CD4-positive, CD25-positive, alpha-beta regulatory T cell (primary cell): ENCODE measurements around the gene OLR1. TPM values are rescaled to one million over a fixed set of nuclear protein-coding genes. Genes with fewer than 3 reads are reported as not detected.
A peak's percentile ranks its signal among the peaks of the same experiment; 100 is the strongest.
"Not testable (repeated sequence)": the region's sequence is repeated elsewhere in the genome, so short reads cannot be mapped to it uniquely, and the experiment has no call there.

Source experiments
- ATAC-seq, 2 donors: fragments of 150-1000 bp; cut with Tn5 transposase; one replicate each; pipeline ENCODE4 v1.10.0; 2021; ENCODE audit warnings: low read depth in 2 of 2, moderate number of reproducible peaks in 2 of 2, moderate library complexity in 1 of 2
- DNase-seq, 3 donors: peaks; one replicate each; pipeline versions ENCODE4 v3.0.0 to v3.0.0-alpha.2; 2012 to 2022; ENCODE audit warnings: mixed read lengths in 1 of 3
- H3K27ac ChIP-seq: one replicate; pipeline ENCODE4 v1.7.0; 2013; ENCODE audit warnings: mild to moderate bottlenecking, low read length; ENCODE audit not compliant: insufficient read depth, poor library complexity, severe bottlenecking
- H3K27me3 ChIP-seq: one replicate; pipeline ENCODE4 v1.7.0; 2013; ENCODE audit warnings: low read length; ENCODE audit not compliant: control insufficient read depth, insufficient read depth
- H3K36me3 ChIP-seq: one replicate; pipeline ENCODE4 v1.7.0; 2013; ENCODE audit warnings: mild to moderate bottlenecking, low read length, moderate library complexity; ENCODE audit not compliant: control insufficient read depth, insufficient read depth
- H3K4me1 ChIP-seq: 2 replicates; pipeline ENCODE4 v1.7.0; 2013; ENCODE audit warnings: mild to moderate bottlenecking, low read length; ENCODE audit not compliant: insufficient read depth, control insufficient read depth, poor library complexity, severe bottlenecking
- H3K4me3 ChIP-seq: one replicate; pipeline ENCODE4 v1.7.0; 2013; ENCODE audit warnings: low read depth, mild to moderate bottlenecking, low read length, moderate library complexity
- H3K9me3 ChIP-seq, 2 experiments: 1 replicate in 1 of 2; 2 replicates in 1 of 2; pipeline ENCODE4 v1.7.0; 2013; ENCODE audit warnings: low read length in 2 of 2, mild to moderate bottlenecking in 1 of 2, moderate library complexity in 1 of 2; ENCODE audit not compliant: control insufficient read depth in 2 of 2
- H3K27ac Mint-ChIP-seq, 3 donors: one replicate each; pipeline ENCODE4 v1.8.0; 2020 to 2022; ENCODE audit warnings: mild to moderate bottlenecking in 3 of 3, mixed read lengths in 3 of 3, moderate library complexity in 2 of 3
- H3K27me3 Mint-ChIP-seq: one replicate; pipeline ENCODE4 v1.8.0; 2022; ENCODE audit warnings: mild to moderate bottlenecking, mixed read lengths
- H3K36me3 Mint-ChIP-seq: one replicate; pipeline ENCODE4 v1.8.0; 2020; ENCODE audit warnings: mixed read lengths
- H3K4me1 Mint-ChIP-seq, 4 donors: one replicate each; pipeline ENCODE4 v1.8.0; 2020 to 2022; ENCODE audit warnings: mixed read lengths in 4 of 4, mild to moderate bottlenecking in 1 of 4
- H3K4me3 Mint-ChIP-seq, 4 donors: one replicate each; pipeline ENCODE4 v1.8.0; 2020 to 2022; ENCODE audit warnings: mild to moderate bottlenecking in 4 of 4, mixed read lengths in 4 of 4, moderate library complexity in 3 of 4
- H3K9me3 Mint-ChIP-seq, 7 donors: one replicate each; pipeline ENCODE4 v1.8.0; 2020 to 2022; ENCODE audit warnings: mixed read lengths in 7 of 7, mild to moderate bottlenecking in 3 of 7, moderate library complexity in 2 of 7
- polyA plus RNA-seq, 4 donors: library from polyadenylated mRNA; unstranded; fragments of 300-500 nt; fragmentation: Illumina TruSeq; gene quantifications; one replicate each; pipeline ENCODE4 v1.2.3, GENCODE V29; 2021
- total RNA-seq: library from RNA; stranded (reverse); gene quantifications from one replicate; pipeline ENCODE4 v1.2.3, GENCODE V29; 2022

OLR1 gene
- total and polyA plus RNA-seq, 5 donors from 2014 or later, result not detected

DNA sequence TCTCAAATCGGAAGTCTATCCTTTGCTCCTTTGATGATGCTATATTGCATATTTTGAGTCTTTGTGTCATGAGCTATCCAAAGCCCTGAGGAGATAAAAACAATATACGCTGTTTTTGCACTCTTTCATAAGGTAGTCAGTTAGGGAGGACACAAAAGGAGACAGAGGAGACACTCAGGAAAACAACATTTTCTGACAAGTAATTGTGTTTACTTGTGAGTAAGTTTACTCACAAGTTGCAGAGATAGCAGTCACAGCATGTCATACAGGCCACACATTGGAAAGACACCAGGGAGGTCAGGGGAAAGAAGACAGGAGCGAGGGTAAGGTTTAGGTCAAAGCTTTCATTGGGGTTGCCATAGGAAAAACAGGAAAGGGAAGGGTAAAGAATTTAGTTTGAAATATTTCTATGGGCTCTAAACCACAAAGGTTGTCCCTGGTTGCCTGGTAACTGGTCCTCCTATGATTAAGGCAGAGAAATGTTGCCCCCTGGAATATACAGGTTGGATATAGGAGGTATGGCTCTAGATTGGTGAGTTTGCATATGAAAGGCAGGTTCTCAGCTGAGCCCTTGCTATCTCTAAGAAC, 33.4 kb upstream of the OLR1 start:
- Histone ChIP-seq H3K4me1 (no peaks in the 10 kb centered on the region), H3K27me3 (peaks cover 2% of the 10 kb centered on the region), H3K36me3 (no peaks in the 10 kb centered on the region), H3K4me3 (no peak overlapping the region), H3K27ac (no peak overlapping the region), H3K9me3 (no peaks in the 10 kb centered on the region)
- Mint-ChIP-seq H3K36me3 (no peaks in the 10 kb centered on the region), H3K4me1 (peaks cover 0 to 4% (median 0%) of the 10 kb centered on the region in 4 donors), H3K4me3 (no peak overlapping the region), H3K27ac (no peak overlapping the region), H3K27me3 (peaks cover 21% of the 10 kb centered on the region), H3K9me3 (peaks cover 0 to 3% (median 0%) of the 10 kb centered on the region in 7 donors)
- no peak for DNase-seq
- no peak for ATAC-seq

DNA sequence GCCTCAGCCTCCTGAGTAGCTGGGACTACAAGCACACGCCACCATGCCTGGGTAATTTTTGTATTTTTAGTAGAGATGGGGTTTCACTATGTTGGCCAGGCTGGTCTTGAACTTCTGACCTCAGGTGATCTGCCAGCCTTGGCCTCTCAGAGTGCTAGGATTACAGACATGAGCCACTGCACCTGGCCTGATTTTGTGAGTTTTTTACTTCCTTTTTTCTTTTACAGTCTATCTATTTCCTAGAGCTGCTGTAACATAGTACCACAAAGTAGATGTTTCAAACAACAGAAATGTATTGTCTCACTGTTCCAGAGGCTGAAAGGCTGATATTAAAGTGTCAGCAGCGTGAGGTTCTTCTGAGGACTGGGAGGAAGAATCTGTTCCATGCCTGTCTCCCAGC, 32.6 kb upstream of the OLR1 start:
- H3K4me3 ChIP-seq, H3K4me1 Mint-ChIP-seq, H3K36me3 Mint-ChIP-seq, ATAC-seq, H3K27ac ChIP-seq, H3K9me3 Mint-ChIP-seq, H3K27ac Mint-ChIP-seq, H3K4me3 Mint-ChIP-seq, DNase-seq, H3K9me3 ChIP-seq, H3K27me3 ChIP-seq, H3K36me3 ChIP-seq, H3K4me1 ChIP-seq: not testable (repeated sequence)
- H3K27me3 Mint-ChIP-seq, result peaks cover 21% of the 10 kb centered on the region

DNA sequence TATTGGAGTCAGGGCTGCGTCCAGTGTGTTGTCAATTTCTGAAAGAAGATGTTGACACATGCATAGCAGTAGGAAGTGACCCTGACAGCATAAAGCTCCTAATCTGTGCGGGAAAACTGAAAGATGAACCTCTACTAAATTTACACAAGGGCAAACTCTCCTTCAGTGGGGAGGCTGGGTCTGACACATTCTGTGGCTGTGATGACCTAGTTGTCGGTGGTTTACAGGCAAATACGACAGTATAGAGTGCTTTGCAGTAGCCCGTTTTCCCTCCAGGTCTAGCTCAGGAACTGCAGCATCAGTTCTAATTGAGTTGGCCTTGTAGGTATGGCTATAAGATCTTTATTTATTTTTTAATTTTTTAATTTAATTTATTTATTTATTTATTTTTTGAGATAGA, 25.9 kb upstream of the OLR1 start:
- no peak overlapping the region for H3K4me3 Mint-ChIP-seq
- Histone ChIP-seq H3K4me1 (no peaks in the 10 kb centered on the region), H3K27me3 (no peaks in the 10 kb centered on the region), H3K36me3 (no peaks in the 10 kb centered on the region), H3K4me3 (no peak overlapping the region), H3K27ac (no peak overlapping the region), H3K9me3 (no peaks in the 10 kb centered on the region)
- H3K27me3 Mint-ChIP-seq, result peaks cover 25% of the 10 kb centered on the region
- H3K9me3 Mint-ChIP-seq, result peaks cover 0 to 2% (median 0%) of the 10 kb centered on the region in 7 donors
- no peak overlapping the region for H3K27ac Mint-ChIP-seq
- DNase-seq (no peak), ATAC-seq (no peak)
- no peaks in the 10 kb centered on the region for H3K36me3 Mint-ChIP-seq
- H3K4me1 Mint-ChIP-seq, result peaks cover 0 to 4% (median 2%) of the 10 kb centered on the region in 4 donors

DNA sequence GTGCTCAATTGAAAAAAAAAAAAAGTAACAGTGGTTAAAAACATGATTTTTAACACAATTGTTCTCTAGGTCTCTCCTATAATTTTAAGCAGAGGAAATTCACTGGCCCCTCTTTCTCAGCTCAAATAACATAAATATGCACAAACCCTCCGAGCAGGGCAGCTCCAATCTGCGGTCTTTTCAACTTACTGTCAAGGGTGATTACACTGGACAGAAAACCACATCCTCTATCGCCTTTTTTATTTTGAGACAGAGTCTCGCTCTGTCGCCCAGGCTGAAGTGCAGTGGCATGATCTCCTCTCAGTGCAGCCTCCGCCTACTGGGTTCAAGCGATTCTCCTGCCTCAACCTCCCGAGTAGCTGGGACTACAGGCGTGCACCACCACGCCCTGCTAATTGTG, 24.3 kb upstream of the OLR1 start:
- Mint-ChIP-seq H3K4me3 (no peak overlapping the region), H3K27ac (no peak overlapping the region), H3K27me3 (peaks cover 30% of the 10 kb centered on the region), H3K4me1 (peaks cover 0 to 3% (median 2%) of the 10 kb centered on the region in 4 donors), H3K9me3 (peaks cover 0 to 2% (median 0%) of the 10 kb centered on the region in 7 donors), H3K36me3 (no peaks in the 10 kb centered on the region)
- Histone ChIP-seq H3K9me3 (no peaks in the 10 kb centered on the region), H3K4me1 (no peaks in the 10 kb centered on the region), H3K4me3 (no peak overlapping the region), H3K27me3 (no peaks in the 10 kb centered on the region), H3K27ac (no peak overlapping the region), H3K36me3 (no peaks in the 10 kb centered on the region)
- ATAC-seq (no peak), DNase-seq (peak in 1 of 3 donors; percentile 7)

DNA sequence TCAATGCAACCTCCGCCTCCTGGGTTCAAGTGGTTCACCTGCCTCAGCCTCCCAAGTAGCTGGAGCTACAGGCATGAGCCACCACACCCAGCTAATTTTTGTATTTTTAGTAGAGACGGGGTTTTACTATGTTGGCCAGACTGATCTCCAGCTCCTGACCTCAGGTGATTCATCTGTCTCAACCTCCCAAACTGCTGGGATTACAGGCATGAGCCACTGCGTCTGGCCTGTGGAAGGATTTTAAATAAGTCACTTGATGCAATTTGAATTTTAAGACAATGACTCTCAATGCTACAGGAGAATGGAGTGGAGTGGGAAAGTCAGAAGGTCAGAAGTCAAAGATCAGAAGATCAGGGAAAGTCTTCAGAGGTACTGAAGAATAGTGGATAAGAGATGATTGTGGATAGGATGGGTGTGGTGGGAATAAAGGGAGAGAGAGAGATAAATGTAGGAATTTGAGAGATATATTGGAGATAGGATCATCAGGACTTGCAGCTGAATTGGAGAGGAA, 22.3 kb upstream of the OLR1 start:
- H3K27me3 Mint-ChIP-seq, result peaks cover 34% of the 10 kb centered on the region

DNA sequence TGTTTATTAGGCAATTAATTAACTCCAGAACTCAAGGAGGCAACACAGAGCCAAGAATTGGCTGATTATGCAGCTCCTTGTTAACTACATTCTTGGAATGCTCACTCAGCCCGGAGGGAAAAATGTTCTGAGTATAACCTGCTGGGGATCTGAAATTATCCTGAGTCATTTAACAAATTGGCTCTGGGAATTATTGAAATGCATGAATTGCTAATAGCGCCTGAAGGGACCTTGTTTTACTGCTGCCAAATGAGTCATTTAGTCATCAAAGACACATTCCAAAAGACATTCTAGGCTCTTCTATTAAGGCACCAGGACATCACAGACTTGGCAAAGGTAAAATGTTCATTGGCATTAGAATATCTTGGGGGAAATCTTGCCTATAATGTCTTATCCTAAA, 19.9 kb upstream of the OLR1 start:
- H3K4me3 ChIP-seq, result no peak overlapping the region
- H3K9me3 ChIP-seq, result no peaks in the 10 kb centered on the region
- Mint-ChIP-seq H3K9me3 (no peaks in the 10 kb centered on the region), H3K4me3 (no peak overlapping the region), H3K27ac (no peak overlapping the region), H3K36me3 (no peaks in the 10 kb centered on the region), H3K4me1 (peaks cover 0 to 6% (median 4%) of the 10 kb centered on the region in 4 donors), H3K27me3 (peaks cover 29% of the 10 kb centered on the region)
- H3K27ac ChIP-seq, result no peak overlapping the region
- ATAC-seq (no peak), DNase-seq (no peak)
- H3K27me3 ChIP-seq, result no peaks in the 10 kb centered on the region
- no peaks in the 10 kb centered on the region for H3K36me3 ChIP-seq
- H3K4me1 ChIP-seq, result no peaks in the 10 kb centered on the region

More for the DNA sequence above, 22.3 kb upstream of the OLR1 start:
- Histone ChIP-seq H3K4me1 (no peaks in the 10 kb centered on the region), H3K36me3 (no peaks in the 10 kb centered on the region), H3K9me3 (no peaks in the 10 kb centered on the region), H3K4me3 (no peak overlapping the region), H3K27me3 (no peaks in the 10 kb centered on the region), H3K27ac (no peak overlapping the region)
- Mint-ChIP-seq H3K27ac (no peak overlapping the region), H3K4me1 (peaks cover 0 to 6% (median 4%) of the 10 kb centered on the region in 4 donors), H3K9me3 (no peaks in the 10 kb centered on the region), H3K4me3 (no peak overlapping the region), H3K36me3 (no peaks in the 10 kb centered on the region)
- ATAC-seq (no peak), DNase-seq (no peak)

DNA sequence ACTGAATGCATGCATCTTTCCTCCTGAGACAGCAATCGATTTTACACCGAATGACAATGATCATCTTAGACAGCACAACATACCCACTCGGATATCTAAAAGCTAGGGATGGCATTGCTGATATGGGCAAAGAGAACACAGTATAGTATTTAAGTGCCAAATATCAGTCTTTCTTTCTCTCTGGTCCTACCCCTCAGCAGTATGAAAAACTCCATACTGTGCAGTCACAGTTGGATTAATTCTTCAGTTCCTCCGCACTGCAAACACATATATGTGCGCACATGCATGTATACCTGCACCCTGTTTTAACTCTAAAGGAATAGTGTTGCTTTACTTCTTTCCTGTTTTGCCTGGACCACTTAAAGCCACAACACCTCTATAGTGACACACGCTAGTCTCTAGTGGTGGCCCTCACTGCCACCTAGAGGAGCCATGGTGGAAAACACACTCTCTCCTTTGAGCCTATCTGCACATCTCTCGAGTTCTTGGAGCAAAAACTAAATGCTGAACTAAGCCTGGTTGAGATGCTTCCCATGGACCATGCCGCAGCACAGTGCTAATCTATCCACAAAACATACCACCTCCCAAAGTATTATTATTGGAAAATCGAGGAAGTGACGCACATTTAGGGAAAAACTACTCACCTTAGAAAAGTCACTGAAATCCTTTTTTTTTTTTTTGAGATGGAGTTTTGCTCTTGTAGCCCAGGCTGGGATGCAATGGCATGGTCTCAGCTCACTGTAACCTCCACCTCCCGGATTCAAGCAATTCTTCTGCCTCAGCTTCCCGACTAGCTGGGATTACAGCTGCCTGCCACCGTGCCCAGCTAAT, 18.8 kb upstream of the OLR1 start:
- H3K27ac Mint-ChIP-seq, result peak overlapping the region in 2 of 3 donors; percentile 2 to 21
- H3K4me1 Mint-ChIP-seq, result peaks cover 0 to 4% (median 3%) of the 10 kb centered on the region in 4 donors
- Histone ChIP-seq H3K36me3 (no peaks in the 10 kb centered on the region), H3K27ac (no peak overlapping the region), H3K4me1 (no peaks in the 10 kb centered on the region), H3K9me3 (no peaks in the 10 kb centered on the region), H3K4me3 (no peak overlapping the region), H3K27me3 (no peaks in the 10 kb centered on the region)
- H3K4me3 Mint-ChIP-seq, result no peak overlapping the region
- peaks cover 23% of the 10 kb centered on the region for H3K27me3 Mint-ChIP-seq
- H3K36me3 Mint-ChIP-seq, result no peaks in the 10 kb centered on the region
- DNase-seq, result peak; percentile 20 to 74 (median 53)
- peak; percentile 97 to 99 for ATAC-seq
- H3K9me3 Mint-ChIP-seq, result no peaks in the 10 kb centered on the region
